Stimulated activated CD8-positive, alpha-beta memory T cell treated with anti-CD3 and anti-CD28 coated beads, Interleukin-2, amount 100 ng/mL, for 48 hours (primary cell): ENCODE measurements around the gene PPP1R16B.

Experiments used
- DNase-seq, 2 donors: peaks; one replicate each; pipeline ENCODE4 v3.0.0-alpha.2; 2020; ENCODE audit warnings: low read depth in 2 of 2

The PPP1R16B gene

GRCh38 chr20:38805502-38805957 lies at the start of gene PPP1R16B:
Gene PPP1R16B (plus strand): TSS chr20:38805697. CDS start chr20:38835926, 30,229 bp downstream.
- DNase-seq: peak; percentile 81

- DNase-seq: no peak
Observed at GRCh38 chr20:38757145-38757775, 48.2 kb upstream of the PPP1R16B start.

- DNase-seq: no peak
Observed at GRCh38 chr20:38759106-38759505, 46.4 kb upstream of the PPP1R16B start.

GRCh38 chr20:38760978-38761377 lies 44.5 kb upstream of the PPP1R16B start:
- no peak for DNase-seq

GRCh38 chr20:38762174-38762573 lies 43.3 kb upstream of the PPP1R16B start:
- DNase-seq: no peak

GRCh38 chr20:38763616-38764015 lies 41.9 kb upstream of the PPP1R16B start:
- no peak for DNase-seq

- DNase-seq: peak; percentile 21 to 34
Observed at GRCh38 chr20:38764567-38765318, 40.8 kb upstream of the PPP1R16B start.

GRCh38 chr20:38766071-38766470 lies 39.4 kb upstream of the PPP1R16B start:
- DNase-seq: no peak

- DNase-seq: no peak
Observed at GRCh38 chr20:38769376-38770295, 35.9 kb upstream of the PPP1R16B start.

GRCh38 chr20:38770546-38770945 lies 35.0 kb upstream of the PPP1R16B start:
- no peak for DNase-seq

GRCh38 chr20:38770970-38771369 lies 34.5 kb upstream of the PPP1R16B start:
- DNase-seq: no peak

- no peak for DNase-seq
Observed at GRCh38 chr20:38771621-38772020, 33.9 kb upstream of the PPP1R16B start.

GRCh38 chr20:38774167-38774566 lies 31.3 kb upstream of the PPP1R16B start:
- DNase-seq: no peak

GRCh38 chr20:38776363-38776762 lies 29.1 kb upstream of the PPP1R16B start:
- no peak for DNase-seq

GRCh38 chr20:38779247-38780097 lies 26.0 kb upstream of the PPP1R16B start:
- DNase-seq: no peak

GRCh38 chr20:38782275-38782674 lies 23.2 kb upstream of the PPP1R16B start:
- no peak for DNase-seq

- DNase-seq: no peak
Observed at GRCh38 chr20:38787870-38788269, 17.6 kb upstream of the PPP1R16B start.

GRCh38 chr20:38789503-38790199 lies 15.8 kb upstream of the PPP1R16B start:
- no peak for DNase-seq

GRCh38 chr20:38790200-38791053 lies 15.1 kb upstream of the PPP1R16B start:
- DNase-seq: peak in 1 of 2 donors; percentile 28

- DNase-seq: no peak
Observed at GRCh38 chr20:38791291-38791690, 14.2 kb upstream of the PPP1R16B start.
